KOPT-K1 (cell line): ENCODE data around the gene BNC2.
"Not testable (repeated sequence)": the region's sequence is repeated elsewhere in the genome, so short reads cannot be mapped to it uniquely, and the experiment has no call there.

Source experiments
- H3K27ac ChIP-seq: fragments of 200-600 bp; sonication (generic); 2 replicates; pipeline ENCODE4 v1.5.1; 2016; ENCODE audit warnings: antibody characterized with exemption, mild to moderate bottlenecking, low read depth, low read length; ENCODE audit not compliant: poor library complexity, severe bottlenecking
- H3K36me3 ChIP-seq: fragments of 200-600 bp; sonication (generic); 2 replicates; pipeline ENCODE4 v1.5.1; 2017; ENCODE audit warnings: antibody characterized with exemption, mild to moderate bottlenecking, low read length, moderate library complexity; ENCODE audit not compliant: insufficient read depth
- H3K9me3 ChIP-seq: fragments of 200-600 bp; sonication (generic); 2 replicates; pipeline ENCODE4 v1.5.1; 2017; ENCODE audit warnings: antibody characterized with exemption, low read length, mild to moderate bottlenecking; ENCODE audit not compliant: insufficient read depth, poor library complexity, severe bottlenecking

BNC2 gene

GRCh38 chr9:16501141-16501540 is 369.3 kb downstream of the BNC2 start:
- Histone ChIP-seq H3K27ac (no peak overlapping the region), H3K36me3 (no peaks in the 10 kb centered on the region), H3K9me3 (no peaks in the 10 kb centered on the region)

- Histone ChIP-seq H3K27ac (no peak overlapping the region), H3K9me3 (no peaks in the 10 kb centered on the region), H3K36me3 (no peaks in the 10 kb centered on the region)
These were observed 370.1 kb downstream of the BNC2 start for GRCh38 chr9:16500386-16500785.

- Histone ChIP-seq H3K36me3 (no peaks in the 10 kb centered on the region), H3K27ac (no peak overlapping the region), H3K9me3 (no peaks in the 10 kb centered on the region)
These were observed 370.6 kb downstream of the BNC2 start for GRCh38 chr9:16499892-16500291.

- Histone ChIP-seq H3K27ac (no peak overlapping the region), H3K36me3 (no peaks in the 10 kb centered on the region), H3K9me3 (no peaks in the 10 kb centered on the region)
These were observed 373.6 kb downstream of the BNC2 start for GRCh38 chr9:16496908-16497307.

- Histone ChIP-seq H3K27ac (no peak overlapping the region), H3K9me3 (no peaks in the 10 kb centered on the region), H3K36me3 (no peaks in the 10 kb centered on the region)
These were observed 382.6 kb downstream of the BNC2 start for GRCh38 chr9:16487915-16488314.

GRCh38 chr9:16485575-16486321 is 384.7 kb downstream of the BNC2 start:
- Histone ChIP-seq H3K36me3 (no peaks in the 10 kb centered on the region), H3K9me3 (no peaks in the 10 kb centered on the region), H3K27ac (no peak overlapping the region)

- Histone ChIP-seq H3K36me3 (no peaks in the 10 kb centered on the region), H3K27ac (no peak overlapping the region)
These were observed 385.3 kb downstream of the BNC2 start for GRCh38 chr9:16485160-16485559.

GRCh38 chr9:16484744-16485143 is 385.7 kb downstream of the BNC2 start:
- Histone ChIP-seq H3K36me3 (no peaks in the 10 kb centered on the region), H3K27ac (no peak overlapping the region), H3K9me3 (no peaks in the 10 kb centered on the region)

More at GRCh38 chr9:16485160-16485559, 385.3 kb downstream of the BNC2 start:
- H3K9me3 ChIP-seq = no peaks in the 10 kb centered on the region

- H3K27ac ChIP-seq = no peak overlapping the region
- H3K9me3 ChIP-seq = no peaks in the 10 kb centered on the region
- H3K36me3 ChIP-seq = no peaks in the 10 kb centered on the region
These were observed 386.3 kb downstream of the BNC2 start for GRCh38 chr9:16484180-16484579.

- Histone ChIP-seq H3K9me3 (no peaks in the 10 kb centered on the region), H3K36me3 (no peaks in the 10 kb centered on the region), H3K27ac (no peak overlapping the region)
These were observed 387.7 kb downstream of the BNC2 start for GRCh38 chr9:16482764-16483163.

- H3K9me3 ChIP-seq, H3K27ac ChIP-seq: not testable (repeated sequence)
These were observed 389.9 kb downstream of the BNC2 start for GRCh38 chr9:16480584-16480983.

GRCh38 chr9:16475996-16476395 is 394.5 kb downstream of the BNC2 start:
- no peaks in the 10 kb centered on the region for H3K9me3 ChIP-seq
- no peaks in the 10 kb centered on the region for H3K36me3 ChIP-seq
- no peak overlapping the region for H3K27ac ChIP-seq

More at GRCh38 chr9:16480584-16480983, 389.9 kb downstream of the BNC2 start:
- H3K36me3 ChIP-seq = not testable (repeated sequence)

- Histone ChIP-seq H3K27ac (no peak overlapping the region), H3K36me3 (no peaks in the 10 kb centered on the region), H3K9me3 (no peaks in the 10 kb centered on the region)
These were observed 395.2 kb downstream of the BNC2 start for GRCh38 chr9:16475257-16475656.

- no peaks in the 10 kb centered on the region for H3K36me3 ChIP-seq
- no peaks in the 10 kb centered on the region for H3K9me3 ChIP-seq
- no peak overlapping the region for H3K27ac ChIP-seq
These were observed 401.3 kb downstream of the BNC2 start for GRCh38 chr9:16469184-16469583.

GRCh38 chr9:16461851-16462250 is 408.6 kb downstream of the BNC2 start:
- Histone ChIP-seq H3K36me3 (no peaks in the 10 kb centered on the region), H3K9me3 (no peaks in the 10 kb centered on the region), H3K27ac (no peak overlapping the region)

GRCh38 chr9:16461137-16461840 is 409.2 kb downstream of the BNC2 start:
- H3K36me3 ChIP-seq = no peaks in the 10 kb centered on the region
- H3K9me3 ChIP-seq = no peaks in the 10 kb centered on the region
- H3K27ac ChIP-seq = no peak overlapping the region
